GM12872 (cell line): ENCODE results near the gene EMX2.

Source experiments
- CTCF ChIP-seq: IDR thresholded peaks from 3 replicates; pipeline ENCODE4 v1.5.1; 2011; ENCODE audit warnings: low read depth, mild to moderate bottlenecking, low read length, moderate library complexity; ENCODE audit not compliant: insufficient read depth

Gene EMX2

GRCh38 chr10:117537904-117538524, 4.5 kb upstream of the EMX2 start:
- TF ChIP-seq CTCF: no peak

GRCh38 chr10:117539361-117539773, 3.2 kb upstream of the EMX2 start:
- no peak for TF ChIP-seq CTCF

- TF ChIP-seq CTCF: no peak
These were observed 2.5 kb upstream of the EMX2 start for GRCh38 chr10:117539903-117540639.

- TF ChIP-seq CTCF: no peak
These were observed 1.7 kb upstream of the EMX2 start for GRCh38 chr10:117540640-117541404.

- TF ChIP-seq CTCF: no peak
These were observed 1.1 kb upstream of the EMX2 start for GRCh38 chr10:117541405-117541908.

- TF ChIP-seq CTCF: no peak
These were observed 439 bp upstream of the EMX2 start for GRCh38 chr10:117541909-117542705.
